Measurements from ENCODE around the gene AMH.

AMH gene

DNA sequence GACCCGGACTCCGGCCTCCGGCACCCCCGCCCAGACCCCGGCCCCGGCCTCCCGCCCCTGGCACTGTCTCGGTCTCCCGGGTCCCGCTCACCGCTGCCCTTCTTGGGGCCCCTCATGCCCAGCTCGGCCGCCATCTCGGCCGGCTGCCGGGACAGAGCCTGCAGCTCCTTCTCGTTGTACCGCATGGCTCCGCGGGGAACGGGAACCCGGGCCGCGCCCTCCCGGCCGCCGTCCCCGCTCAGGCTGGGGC lies 13.1 kb upstream of the AMH start:
- no peaks in the 10 kb centered on the region for H3K9me3 ChIP-seq (ENCODE audit: control insufficient read depth, insufficient read depth, low read length)
- H3K36me3 ChIP-seq (ENCODE audit: insufficient read depth, low read length): no peaks in the 10 kb centered on the region; the same call in 1 of the 2 replicates
- H3K9ac ChIP-seq (ENCODE audit: low read depth, low read length): peak overlapping the region; percentile 90; the same call in 1 of the 2 replicates
- peaks cover 19% of the 10 kb centered on the region for H3K4me1 ChIP-seq (ENCODE audit: insufficient read depth, low read length)

DNA sequence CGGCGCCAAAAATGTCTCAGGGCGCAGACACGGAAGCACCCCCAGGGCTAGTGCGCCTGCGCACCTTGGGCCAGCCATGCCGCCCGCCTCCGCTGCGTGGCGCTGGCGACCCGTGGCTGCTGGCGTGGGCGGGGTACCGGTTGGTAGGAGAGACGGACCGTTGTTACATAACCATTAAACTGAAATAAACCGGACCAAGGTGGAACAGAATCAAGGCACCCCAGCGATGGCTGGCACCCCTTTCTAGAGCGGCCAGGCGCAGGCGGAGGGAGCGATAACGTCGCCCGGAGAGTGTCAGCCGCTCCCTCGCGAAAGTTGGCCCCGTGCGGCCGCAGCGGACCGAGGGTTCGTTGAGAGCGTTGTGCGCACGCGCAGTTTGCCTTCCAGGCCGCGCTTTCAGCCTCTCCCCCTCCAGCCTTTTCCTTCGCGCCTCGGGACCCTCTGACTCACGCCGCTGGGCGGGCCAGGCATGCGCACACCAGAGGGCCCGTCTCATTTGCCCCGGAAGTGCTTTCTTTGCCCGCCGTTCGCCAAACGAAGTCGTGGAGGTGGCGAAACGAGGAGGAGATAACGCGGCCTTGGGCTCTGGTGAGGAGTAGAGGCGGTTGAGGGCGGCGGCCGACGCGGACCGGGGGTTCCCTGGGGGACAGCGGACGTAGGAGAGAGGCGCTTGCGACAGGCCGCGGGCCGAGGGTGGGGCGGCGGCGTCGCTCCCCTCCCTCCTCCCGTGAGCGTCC lies 12.6 kb upstream of the AMH start, which contains the start of the genes PLEKHJ1 and SF3A2:
PLEKHJ1 (minus strand) TSS at position 16 of the 737 bp plus-strand sequence. CDS start 81 bp downstream, outside the sequence.
SF3A2 (plus strand) TSS at position 511 of the 737 bp plus-strand sequence. CDS start 6,595 bp downstream, outside the sequence.
- Histone ChIP-seq H3K9me3 (ENCODE audit: control insufficient read depth, insufficient read depth, low read length) (no peaks in the 10 kb centered on the region), H3K36me3 (ENCODE audit: insufficient read depth, low read length) (no peaks in the 10 kb centered on the region; the same call in 1 of the 2 replicates), H3K4me1 (ENCODE audit: insufficient read depth, low read length) (peaks cover 20% of the 10 kb centered on the region), H3K9ac (ENCODE audit: low read depth, low read length) (peak within 1 kb of the TSS; percentile 90)

DNA sequence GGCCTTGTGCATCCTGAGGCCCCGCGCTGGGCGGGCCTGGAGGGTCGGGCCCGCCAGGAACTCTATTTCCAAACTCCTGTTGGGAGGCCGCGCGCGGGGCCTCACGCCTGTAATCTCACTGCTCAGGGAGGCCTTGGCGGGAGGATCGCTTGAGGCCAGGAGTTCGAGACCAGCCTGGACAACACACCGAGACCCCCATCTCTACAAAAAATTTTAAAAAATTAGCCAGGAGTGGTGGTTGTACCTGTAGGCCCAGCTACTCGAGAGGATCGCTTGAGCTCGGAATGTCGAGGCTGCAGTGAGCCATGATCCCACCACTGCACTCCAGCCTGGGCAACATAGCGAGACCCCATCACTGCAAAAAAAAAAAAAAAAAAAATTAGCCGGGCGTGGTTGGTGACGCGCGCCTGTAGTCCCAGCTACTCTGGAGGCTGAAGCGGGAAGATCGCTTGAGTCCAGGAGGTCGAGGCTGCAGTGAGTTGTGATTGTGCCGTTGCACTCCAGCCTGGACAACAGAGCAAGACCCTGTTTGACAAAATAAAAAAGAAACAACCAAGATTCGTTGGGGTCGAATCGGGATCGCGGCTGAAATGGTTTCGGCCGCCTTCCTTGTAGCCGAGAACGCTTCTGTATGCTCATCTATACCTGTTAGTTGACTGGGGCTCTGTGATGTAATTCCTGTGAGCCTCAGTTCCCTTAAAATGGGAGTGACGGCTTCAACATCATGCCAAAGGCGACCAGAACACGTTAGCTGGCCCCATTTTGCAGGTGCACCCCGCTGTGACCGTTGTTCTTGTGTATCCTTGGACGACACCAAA lies 11.9 kb upstream of the AMH start:
- Histone ChIP-seq H3K9ac (ENCODE audit: low read depth, low read length) (peak overlapping the region; percentile 90), H3K4me1 (ENCODE audit: insufficient read depth, low read length) (peaks cover 20% of the 10 kb centered on the region), H3K9me3 (ENCODE audit: control insufficient read depth, insufficient read depth, low read length) (no peaks in the 10 kb centered on the region), H3K36me3 (ENCODE audit: insufficient read depth, low read length) (no peaks in the 10 kb centered on the region; the same call in 1 of the 2 replicates)

DNA sequence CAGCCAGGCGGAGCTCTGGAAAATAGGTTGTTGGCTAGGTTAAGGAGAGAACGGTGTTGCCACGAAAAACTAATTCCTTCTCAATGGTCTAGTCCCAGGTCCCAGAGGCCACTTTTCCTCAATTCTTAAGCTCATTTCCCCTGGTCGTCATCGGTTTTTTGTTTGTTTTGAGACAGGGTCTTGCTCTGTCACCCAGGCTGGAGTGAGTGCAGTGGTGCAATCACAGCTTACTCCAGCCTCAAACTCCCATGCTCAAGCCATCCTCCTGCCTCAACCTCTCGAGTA lies 11.3 kb upstream of the AMH start:
- H3K4me1 ChIP-seq (ENCODE audit: insufficient read depth, low read length): peaks cover 20% of the 10 kb centered on the region
- peak overlapping the region; percentile 90; the same call in 1 of the 2 replicates for H3K9ac ChIP-seq (ENCODE audit: low read depth, low read length)
- H3K36me3 ChIP-seq (ENCODE audit: insufficient read depth, low read length): no peaks in the 10 kb centered on the region; the same call in 1 of the 2 replicates
- no peaks in the 10 kb centered on the region for H3K9me3 ChIP-seq (ENCODE audit: control insufficient read depth, insufficient read depth, low read length)

DNA sequence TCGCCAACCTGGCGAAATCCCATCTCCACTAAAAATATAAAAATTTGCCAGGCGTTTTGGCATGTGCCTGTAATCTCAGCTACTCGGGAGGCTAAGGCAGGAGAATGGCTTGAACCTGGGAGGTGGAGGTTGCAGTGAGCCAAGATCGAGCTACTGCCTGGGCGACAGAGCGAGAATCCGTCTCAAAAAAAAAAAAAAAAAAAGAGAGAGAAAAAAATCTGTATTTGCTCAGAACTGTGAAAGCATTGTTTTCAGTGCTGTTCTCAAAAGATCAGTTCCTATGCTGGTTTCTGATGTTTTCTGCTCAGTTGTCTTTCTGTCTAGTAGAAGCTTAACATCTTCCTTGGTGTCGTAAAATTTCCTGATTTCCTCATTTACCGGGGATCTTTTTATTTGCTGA lies 9.9 kb upstream of the AMH start:
- Histone ChIP-seq H3K9me3 (ENCODE audit: control insufficient read depth, insufficient read depth, low read length) (no peaks in the 10 kb centered on the region), H3K4me1 (ENCODE audit: insufficient read depth, low read length) (peaks cover 20% of the 10 kb centered on the region), H3K9ac (ENCODE audit: low read depth, low read length) (peak overlapping the region; percentile 24; the same call in 1 of the 2 replicates), H3K36me3 (ENCODE audit: insufficient read depth, low read length) (peaks cover 6% of the 10 kb centered on the region; the same call in 1 of the 2 replicates)

DNA sequence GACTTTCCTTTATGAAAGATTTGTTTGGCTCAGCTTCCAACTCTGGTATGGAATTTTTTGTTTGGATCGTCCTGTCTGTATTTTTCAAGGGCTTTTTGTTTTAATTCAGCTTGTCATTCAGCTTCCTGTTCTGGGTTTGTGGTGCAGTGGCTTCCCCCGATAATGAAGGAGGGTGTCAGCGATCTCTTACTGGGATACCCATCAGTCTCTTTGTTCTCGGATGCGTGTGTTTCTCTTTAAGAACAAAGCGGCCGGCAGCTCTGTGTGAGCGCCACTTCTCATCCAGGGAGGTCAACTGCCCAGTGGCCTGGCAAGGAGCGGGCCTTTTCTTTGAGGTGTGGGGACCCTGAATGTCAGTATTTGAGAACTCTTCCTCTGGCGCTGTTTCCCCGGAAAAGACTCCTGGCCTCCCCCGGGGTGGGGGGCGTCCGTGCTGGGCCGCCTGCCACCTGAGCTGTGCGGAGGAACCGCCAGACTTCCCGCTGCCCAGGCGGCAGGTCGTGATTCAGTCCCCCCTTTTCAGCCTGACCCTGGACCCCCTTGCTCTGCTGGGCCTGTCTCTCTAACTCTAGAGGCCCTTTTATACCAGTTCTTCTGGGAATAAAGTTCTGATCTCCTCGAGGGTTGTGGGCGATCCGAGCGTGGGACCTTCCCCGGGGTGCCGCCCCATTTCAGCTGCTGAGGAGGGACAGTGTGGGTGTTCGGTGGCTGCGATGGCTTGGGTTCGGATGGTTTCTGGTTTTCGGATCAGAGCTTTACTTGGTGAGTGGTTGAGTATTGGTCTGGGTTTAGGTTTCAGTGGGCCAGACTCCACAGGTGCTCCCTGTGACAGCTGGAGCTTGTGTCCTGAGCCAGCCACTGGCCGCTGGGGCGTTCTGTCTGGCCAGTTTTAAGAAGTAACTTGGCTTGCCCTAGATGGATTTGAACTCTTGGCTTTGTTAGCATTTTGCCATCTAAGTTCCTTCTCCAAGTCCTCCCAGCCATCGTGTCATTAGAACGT lies 9.1 kb upstream of the AMH start:
- Histone ChIP-seq H3K36me3 (ENCODE audit: insufficient read depth, low read length) (peaks cover 13% of the 10 kb centered on the region), H3K4me1 (ENCODE audit: insufficient read depth, low read length) (peaks cover 20% of the 10 kb centered on the region), H3K9ac (ENCODE audit: low read depth, low read length) (peak overlapping the region; percentile 24; the same call in 1 of the 2 replicates), H3K9me3 (ENCODE audit: control insufficient read depth, insufficient read depth, low read length) (no peaks in the 10 kb centered on the region)

DNA sequence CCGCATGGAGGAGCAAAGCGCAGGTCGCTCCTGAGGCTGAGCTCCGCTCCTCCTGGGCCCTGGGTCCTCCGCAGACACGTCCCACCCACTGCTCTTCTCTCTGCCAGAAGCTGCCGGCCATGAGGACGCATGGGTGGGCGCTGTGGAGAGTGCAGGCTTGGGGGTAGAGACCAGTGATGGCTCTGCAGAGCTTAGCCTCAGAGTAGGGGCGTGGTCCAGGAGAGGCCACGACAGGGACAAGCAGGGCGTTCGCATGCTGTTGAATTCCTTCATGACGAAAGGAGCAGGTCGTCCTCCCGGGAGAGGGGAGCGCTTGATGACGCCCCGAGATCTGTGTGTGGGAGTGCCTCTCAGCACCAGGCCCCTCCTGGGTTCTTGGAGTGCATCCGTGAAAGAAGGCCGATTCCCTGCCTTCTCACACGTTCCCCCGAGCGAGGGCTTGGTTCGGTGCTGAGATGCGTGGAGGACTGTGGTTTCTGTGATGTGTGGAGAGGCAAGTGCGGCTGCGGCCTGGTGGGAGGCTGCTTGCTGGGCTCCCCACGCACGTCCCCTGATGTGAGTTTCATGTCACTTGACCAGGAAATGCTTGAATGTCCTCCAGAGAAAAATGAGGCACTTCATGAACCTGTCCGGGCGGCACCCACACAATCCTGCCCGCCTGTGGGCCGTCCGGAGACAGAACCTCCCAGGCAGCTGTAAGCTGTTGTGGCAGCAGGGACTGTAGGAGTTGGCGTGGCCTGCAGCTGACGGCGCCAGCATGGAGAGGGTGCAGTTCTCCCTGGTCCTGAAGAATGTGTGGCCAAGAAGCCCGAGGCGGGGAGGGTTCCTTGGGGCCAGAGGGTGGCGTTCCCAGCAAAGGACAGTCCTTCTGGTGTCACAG lies 8.0 kb upstream of the AMH start:
- no peak overlapping the region for H3K9ac ChIP-seq (ENCODE audit: low read depth, low read length)
- H3K9me3 ChIP-seq (ENCODE audit: control insufficient read depth, insufficient read depth, low read length): no peaks in the 10 kb centered on the region
- peaks cover 20% of the 10 kb centered on the region for H3K4me1 ChIP-seq (ENCODE audit: insufficient read depth, low read length)
- peaks cover 16% of the 10 kb centered on the region for H3K36me3 ChIP-seq (ENCODE audit: insufficient read depth, low read length)

DNA sequence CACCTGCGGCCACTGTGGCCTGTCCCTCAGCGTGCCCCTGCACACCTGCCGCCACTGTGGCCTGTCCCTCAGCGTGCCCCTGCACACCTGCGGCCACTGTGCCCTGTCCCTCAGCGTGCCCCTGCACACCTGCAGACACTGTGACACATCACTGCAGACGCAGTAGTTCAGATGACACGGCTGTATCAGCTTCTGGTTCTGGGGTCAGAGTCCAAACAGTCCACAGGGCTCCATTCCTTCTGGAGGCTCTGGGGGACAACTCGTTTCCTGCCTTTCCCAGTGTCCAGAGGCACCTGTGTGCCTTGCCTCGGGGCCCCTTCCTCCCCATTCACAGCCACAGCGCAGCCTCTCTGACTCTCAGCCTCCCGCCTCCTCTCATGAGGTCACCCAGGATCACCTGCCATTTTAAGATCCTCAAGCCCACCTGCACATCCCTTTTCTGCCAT lies 7.0 kb upstream of the AMH start:
- peaks cover 23% of the 10 kb centered on the region for H3K36me3 ChIP-seq (ENCODE audit: insufficient read depth, low read length)
- peaks cover 20% of the 10 kb centered on the region for H3K4me1 ChIP-seq (ENCODE audit: insufficient read depth, low read length)
- no peak overlapping the region for H3K9ac ChIP-seq (ENCODE audit: low read depth, low read length)
- H3K9me3 ChIP-seq (ENCODE audit: control insufficient read depth, insufficient read depth, low read length): no peaks in the 10 kb centered on the region

DNA sequence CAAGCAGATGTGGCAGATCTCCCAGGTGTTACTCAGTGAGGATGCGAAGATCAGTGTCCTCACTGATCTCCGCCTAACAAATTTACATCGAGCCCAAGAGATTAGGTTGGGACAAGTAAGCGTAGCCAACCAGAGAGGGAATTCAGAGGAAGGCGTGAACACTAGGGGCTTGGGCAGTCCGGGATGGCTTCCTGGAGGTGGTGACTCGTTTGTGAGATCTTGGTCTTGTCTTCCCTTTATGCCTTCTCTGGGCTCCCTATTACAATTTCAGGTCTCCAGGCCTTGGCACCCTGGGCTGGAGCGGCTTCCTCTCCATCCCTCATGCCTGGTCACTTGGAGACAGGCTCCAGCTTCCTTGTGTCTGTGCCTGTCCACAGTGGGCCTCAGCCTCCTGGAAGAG lies 6.3 kb upstream of the AMH start:
- Histone ChIP-seq H3K36me3 (ENCODE audit: insufficient read depth, low read length) (peaks cover 23% of the 10 kb centered on the region), H3K9ac (ENCODE audit: low read depth, low read length) (no peak overlapping the region), H3K4me1 (ENCODE audit: insufficient read depth, low read length) (peaks cover 20% of the 10 kb centered on the region), H3K9me3 (ENCODE audit: control insufficient read depth, insufficient read depth, low read length) (no peaks in the 10 kb centered on the region)

DNA sequence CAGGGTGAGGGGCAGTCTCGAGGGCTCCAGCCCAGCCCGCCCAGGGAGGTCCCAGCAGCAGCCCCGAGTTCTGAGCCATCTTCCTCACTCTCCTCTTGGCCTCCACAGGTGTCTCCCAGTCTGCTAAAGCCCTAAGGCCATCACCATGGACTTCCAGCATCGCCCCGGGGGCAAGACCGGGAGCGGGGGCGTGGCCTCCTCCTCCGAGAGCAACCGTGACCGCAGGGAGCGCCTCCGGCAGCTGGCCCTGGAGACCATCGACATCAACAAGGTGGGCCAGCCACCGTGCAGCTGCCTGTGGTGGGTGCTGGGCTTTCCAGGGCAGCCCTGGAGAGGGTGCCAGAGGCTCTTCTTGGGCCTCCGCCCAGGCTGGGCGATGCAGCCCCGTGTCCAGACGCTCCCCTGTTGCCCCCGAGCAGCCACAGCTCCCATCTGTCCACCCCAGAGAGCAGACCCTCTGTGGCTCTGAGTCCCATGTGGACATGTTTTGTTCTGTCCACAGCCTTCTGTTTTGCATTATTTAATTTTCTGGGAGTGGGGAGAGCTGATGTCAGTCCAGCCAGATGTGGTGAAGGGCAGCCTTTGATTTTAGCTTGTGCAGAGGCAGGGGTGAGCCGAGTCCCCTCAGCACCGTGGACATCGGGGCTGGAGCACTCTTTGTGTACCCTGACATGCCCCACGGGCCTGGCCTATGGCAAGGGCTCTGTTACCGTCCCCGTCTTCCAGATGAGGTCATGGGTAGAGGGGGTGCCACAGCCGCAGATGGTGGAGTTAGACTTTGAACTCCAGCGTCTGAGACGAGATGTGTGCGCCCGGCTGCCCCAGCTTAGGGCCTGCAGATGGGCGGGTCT lies 5.6 kb upstream of the AMH start:
- peaks cover 23% of the 10 kb centered on the region for H3K36me3 ChIP-seq (ENCODE audit: insufficient read depth, low read length)
- no peaks in the 10 kb centered on the region for H3K9me3 ChIP-seq (ENCODE audit: control insufficient read depth, insufficient read depth, low read length)
- H3K9ac ChIP-seq (ENCODE audit: low read depth, low read length): no peak overlapping the region
- peaks cover 16% of the 10 kb centered on the region for H3K4me1 ChIP-seq (ENCODE audit: insufficient read depth, low read length)

DNA sequence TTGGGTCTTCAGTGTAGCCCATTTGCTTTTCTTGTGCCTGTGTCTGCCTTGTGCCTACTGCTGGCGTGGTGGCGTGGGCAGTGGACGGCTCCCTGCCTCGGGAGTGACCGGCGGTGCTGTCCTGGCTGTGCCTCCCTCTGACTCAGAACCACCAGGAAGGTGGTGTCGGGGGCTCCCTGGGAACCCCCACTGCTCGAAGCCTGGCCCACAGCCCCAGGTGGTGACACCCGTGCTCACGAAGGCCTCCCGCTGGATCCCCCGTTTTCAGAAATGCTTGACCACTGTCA lies 5.1 kb upstream of the AMH start:
- Histone ChIP-seq H3K4me1 (ENCODE audit: insufficient read depth, low read length) (peaks cover 14% of the 10 kb centered on the region), H3K9ac (ENCODE audit: low read depth, low read length) (no peak overlapping the region), H3K9me3 (ENCODE audit: control insufficient read depth, insufficient read depth, low read length) (no peaks in the 10 kb centered on the region), H3K36me3 (ENCODE audit: insufficient read depth, low read length) (peaks cover 23% of the 10 kb centered on the region)

DNA sequence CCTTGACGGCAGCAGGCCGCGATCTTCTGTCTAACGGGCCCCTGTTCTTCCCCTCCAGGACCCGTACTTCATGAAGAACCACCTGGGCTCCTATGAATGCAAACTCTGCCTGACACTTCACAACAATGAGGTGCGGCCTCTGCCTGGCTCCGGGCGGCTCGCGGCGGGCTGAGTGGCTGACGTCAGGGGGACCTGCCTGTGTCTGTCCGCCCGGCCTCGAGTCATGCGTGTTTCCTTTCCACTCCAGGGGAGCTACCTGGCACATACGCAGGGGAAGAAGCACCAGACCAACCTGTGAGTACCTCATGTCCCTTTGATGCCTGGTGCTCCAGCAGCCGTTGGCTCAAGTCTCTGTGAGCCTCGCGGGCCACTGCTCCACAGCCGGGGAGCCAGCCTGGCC lies 4.6 kb upstream of the AMH start:
- Histone ChIP-seq H3K4me1 (ENCODE audit: insufficient read depth, low read length) (peaks cover 10% of the 10 kb centered on the region), H3K36me3 (ENCODE audit: insufficient read depth, low read length) (peaks cover 23% of the 10 kb centered on the region), H3K9ac (ENCODE audit: low read depth, low read length) (no peak overlapping the region), H3K9me3 (ENCODE audit: control insufficient read depth, insufficient read depth, low read length) (no peaks in the 10 kb centered on the region)

DNA sequence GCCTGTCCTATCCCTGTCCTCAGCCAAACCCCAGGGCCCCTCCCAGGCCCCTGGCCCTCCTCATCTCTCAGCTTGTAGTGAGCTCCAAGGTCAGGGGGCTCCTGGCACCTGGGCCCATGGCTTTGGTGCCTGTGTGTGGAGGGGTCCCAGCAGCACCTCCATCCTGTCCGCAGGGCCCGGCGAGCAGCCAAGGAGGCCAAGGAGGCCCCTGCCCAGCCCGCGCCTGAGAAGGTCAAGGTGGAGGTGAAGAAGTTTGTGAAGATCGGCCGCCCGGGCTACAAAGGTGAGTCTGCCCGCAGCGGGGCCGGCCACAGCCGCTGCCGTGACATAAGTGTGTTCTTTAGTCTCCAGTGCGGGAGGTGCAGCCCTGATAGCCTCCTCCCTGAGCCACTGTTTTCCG lies 3.9 kb upstream of the AMH start:
- Histone ChIP-seq H3K36me3 (ENCODE audit: insufficient read depth, low read length) (peaks cover 23% of the 10 kb centered on the region), H3K9me3 (ENCODE audit: control insufficient read depth, insufficient read depth, low read length) (no peaks in the 10 kb centered on the region), H3K4me1 (ENCODE audit: insufficient read depth, low read length) (peaks cover 9% of the 10 kb centered on the region; the same call in 1 of the 2 replicates), H3K9ac (ENCODE audit: low read depth, low read length) (no peak overlapping the region)

All from ES-I3 (cell line).